ENCODE results near the gene STUM. TPM values are rescaled to one million over a fixed set of nuclear protein-coding genes. Genes with fewer than 3 reads are reported as not detected.

STUM gene
- total and polyA plus RNA-seq, 10 of the 15 experiments (the other 5 are each of a cell fraction or from before 2014, with no cell fraction given) = under 0.01 to 0.15 (median 0.09) TPM; not detected in 5

DNA sequence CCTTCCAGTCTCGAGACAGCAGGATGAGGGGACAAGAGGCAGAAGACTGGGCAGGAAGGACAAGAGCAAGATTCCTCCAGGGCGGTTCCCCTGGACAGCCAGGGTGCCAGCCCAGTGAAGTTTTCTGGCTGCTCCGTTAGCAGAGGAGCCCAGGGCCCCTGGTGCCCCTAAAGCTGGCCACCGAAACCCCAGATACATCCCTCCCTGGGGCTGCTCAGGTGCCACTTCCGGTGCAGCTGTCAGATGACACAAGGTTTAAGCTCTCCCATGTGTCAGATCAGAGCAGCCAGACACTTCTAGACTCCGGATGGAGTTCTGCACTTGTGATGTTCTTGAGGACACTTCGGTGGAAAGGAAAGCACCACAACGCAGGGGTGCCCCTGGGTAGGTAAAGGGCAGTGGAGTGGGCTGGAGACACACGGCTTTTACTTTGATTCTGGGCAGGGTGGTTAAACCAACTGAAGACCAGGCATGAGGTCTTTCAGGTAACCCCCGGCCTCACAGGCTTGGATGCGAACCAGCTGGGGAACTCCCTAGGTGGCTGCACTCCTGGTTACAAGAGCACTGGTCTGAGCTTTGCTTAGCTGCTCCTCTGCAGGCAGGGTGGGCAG, 104.9 kb downstream of the STUM start (continued):
- TF ChIP-seq SP1 (IDR thresholded peaks at IDR 0.05; ENCODE audit: low read depth, low read length) = peak; percentile 18
- TF ChIP-seq CEBPB (IDR thresholded peaks at IDR 0.05; ENCODE audit: borderline replicate concordance in 1 of 2, low read depth in 2 of 2, low read length in 2 of 2) = no peak
- TF ChIP-seq STAT3 (IDR thresholded peaks at IDR 0.05; ENCODE audit: low read depth, low read length) = no peak
- TF ChIP-seq, protein P1, sequence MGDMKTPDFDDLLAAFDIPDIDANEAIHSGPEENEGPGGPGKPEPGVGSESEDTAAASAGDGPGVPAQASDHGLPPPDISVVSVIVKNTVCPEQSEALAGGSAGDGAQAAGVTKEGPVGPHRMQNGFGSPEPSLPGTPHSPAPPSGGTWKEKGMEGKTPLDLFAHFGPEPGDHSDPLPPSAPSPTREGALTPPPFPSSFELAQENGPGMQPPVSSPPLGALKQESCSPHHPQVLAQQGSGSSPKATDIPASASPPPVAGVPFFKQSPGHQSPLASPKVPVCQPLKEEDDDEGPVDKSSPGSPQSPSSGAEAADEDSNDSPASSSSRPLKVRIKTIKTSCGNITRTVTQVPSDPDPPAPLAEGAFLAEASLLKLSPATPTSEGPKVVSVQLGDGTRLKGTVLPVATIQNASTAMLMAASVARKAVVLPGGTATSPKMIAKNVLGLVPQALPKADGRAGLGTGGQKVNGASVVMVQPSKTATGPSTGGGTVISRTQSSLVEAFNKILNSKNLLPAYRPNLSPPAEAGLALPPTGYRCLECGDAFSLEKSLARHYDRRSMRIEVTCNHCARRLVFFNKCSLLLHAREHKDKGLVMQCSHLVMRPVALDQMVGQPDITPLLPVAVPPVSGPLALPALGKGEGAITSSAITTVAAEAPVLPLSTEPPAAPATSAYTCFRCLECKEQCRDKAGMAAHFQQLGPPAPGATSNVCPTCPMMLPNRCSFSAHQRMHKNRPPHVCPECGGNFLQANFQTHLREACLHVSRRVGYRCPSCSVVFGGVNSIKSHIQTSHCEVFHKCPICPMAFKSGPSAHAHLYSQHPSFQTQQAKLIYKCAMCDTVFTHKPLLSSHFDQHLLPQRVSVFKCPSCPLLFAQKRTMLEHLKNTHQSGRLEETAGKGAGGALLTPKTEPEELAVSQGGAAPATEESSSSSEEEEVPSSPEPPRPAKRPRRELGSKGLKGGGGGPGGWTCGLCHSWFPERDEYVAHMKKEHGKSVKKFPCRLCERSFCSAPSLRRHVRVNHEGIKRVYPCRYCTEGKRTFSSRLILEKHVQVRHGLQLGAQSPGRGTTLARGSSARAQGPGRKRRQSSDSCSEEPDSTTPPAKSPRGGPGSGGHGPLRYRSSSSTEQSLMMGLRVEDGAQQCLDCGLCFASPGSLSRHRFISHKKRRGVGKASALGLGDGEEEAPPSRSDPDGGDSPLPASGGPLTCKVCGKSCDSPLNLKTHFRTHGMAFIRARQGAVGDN (IDR thresholded peaks at IDR 0.05) = peak; percentile 28; the same call in 1 of the 2 replicates
- TF ChIP-seq TBL1XR1 (IDR thresholded peaks at IDR 0.05; ENCODE audit: low read depth, low read length) = no peak
- TF ChIP-seq TCF7 (IDR thresholded peaks at IDR 0.05; ENCODE audit: borderline replicate concordance) = no peak
- TF ChIP-seq ZNF622 (IDR thresholded peaks at IDR 0.05) = no peak
- no peak for TF ChIP-seq NR2C2 (IDR thresholded peaks at IDR 0.05; ENCODE audit: borderline replicate concordance, control insufficient read depth, insufficient read length, low read depth)
- no peak for TF ChIP-seq HCFC1 (IDR thresholded peaks at IDR 0.05; ENCODE audit: low read length)
- no peak for TF ChIP-seq SIN3A (IDR thresholded peaks at IDR 0.05; ENCODE audit: low read depth, low read length)
- TF ChIP-seq NFXL1 (IDR thresholded peaks at IDR 0.05; ENCODE audit: borderline replicate concordance) = no peak
- no peak for TF ChIP-seq FOS (IDR thresholded peaks at IDR 0.05; ENCODE audit: borderline replicate concordance, extremely low read depth, insufficient read length)
- no peak for TF ChIP-seq POLR2AphosphoS5 (IDR thresholded peaks at IDR 0.05; ENCODE audit: low read length)
- TF ChIP-seq, protein P2, sequence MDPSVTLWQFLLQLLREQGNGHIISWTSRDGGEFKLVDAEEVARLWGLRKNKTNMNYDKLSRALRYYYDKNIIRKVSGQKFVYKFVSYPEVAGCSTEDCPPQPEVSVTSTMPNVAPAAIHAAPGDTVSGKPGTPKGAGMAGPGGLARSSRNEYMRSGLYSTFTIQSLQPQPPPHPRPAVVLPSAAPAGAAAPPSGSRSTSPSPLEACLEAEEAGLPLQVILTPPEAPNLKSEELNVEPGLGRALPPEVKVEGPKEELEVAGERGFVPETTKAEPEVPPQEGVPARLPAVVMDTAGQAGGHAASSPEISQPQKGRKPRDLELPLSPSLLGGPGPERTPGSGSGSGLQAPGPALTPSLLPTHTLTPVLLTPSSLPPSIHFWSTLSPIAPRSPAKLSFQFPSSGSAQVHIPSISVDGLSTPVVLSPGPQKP (IDR thresholded peaks at IDR 0.05; ENCODE audit: low read depth, low read length) = 0 out of 2 replicates have a peak, but pooled peaks have one; percentile 34
- TF ChIP-seq HDAC2 (IDR thresholded peaks at IDR 0.05) = no peak
